Measurements from ENCODE around the gene CNFN.

DNA sequence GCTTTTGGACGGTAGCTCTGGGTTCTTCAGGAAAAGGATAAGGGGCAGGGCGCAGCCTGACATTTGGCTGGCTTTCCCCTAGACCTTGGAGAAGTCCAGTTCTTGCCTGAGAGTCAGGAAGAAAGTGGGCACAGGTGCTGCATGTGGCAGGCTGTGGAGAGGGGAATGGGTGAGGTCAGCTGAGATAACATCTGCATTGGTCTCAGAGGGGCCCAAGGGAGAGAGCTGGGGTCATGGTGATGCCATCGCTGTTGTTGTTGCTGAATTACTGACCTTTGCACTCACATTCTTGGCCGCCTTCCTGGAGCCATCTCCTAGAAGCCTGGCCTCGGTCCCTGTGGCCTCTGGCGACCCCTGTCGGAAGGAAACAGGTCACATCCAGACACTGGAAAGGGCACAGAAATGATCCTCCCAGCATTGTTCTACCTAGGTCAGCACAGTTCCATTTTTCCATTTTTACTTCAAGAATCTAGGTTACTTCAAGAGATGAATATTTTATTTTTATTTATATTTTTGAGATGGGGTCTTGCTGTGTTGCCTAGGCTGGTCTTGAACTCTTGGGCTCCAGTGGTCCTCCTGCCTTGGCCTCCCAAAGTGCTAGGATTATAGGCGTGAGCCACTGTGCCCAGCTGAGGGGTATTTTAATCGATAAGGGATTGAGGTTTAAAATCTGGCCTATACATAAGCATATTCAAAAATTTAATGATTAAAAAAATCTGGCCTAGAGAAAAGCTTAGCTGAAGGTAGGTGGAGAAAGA, 43.6 kb upstream of the CNFN start:
- TF ChIP-seq EZH2phosphoT487 (IDR thresholded peaks at IDR 0.05; ENCODE audit: low read depth): no peak
- TF ChIP-seq, protein P1, sequence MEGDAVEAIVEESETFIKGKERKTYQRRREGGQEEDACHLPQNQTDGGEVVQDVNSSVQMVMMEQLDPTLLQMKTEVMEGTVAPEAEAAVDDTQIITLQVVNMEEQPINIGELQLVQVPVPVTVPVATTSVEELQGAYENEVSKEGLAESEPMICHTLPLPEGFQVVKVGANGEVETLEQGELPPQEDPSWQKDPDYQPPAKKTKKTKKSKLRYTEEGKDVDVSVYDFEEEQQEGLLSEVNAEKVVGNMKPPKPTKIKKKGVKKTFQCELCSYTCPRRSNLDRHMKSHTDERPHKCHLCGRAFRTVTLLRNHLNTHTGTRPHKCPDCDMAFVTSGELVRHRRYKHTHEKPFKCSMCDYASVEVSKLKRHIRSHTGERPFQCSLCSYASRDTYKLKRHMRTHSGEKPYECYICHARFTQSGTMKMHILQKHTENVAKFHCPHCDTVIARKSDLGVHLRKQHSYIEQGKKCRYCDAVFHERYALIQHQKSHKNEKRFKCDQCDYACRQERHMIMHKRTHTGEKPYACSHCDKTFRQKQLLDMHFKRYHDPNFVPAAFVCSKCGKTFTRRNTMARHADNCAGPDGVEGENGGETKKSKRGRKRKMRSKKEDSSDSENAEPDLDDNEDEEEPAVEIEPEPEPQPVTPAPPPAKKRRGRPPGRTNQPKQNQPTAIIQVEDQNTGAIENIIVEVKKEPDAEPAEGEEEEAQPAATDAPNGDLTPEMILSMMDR (IDR thresholded peaks at IDR 0.05; ENCODE audit: low read depth, low read length): peak; percentile 91

Measured in OCI-LY3 (cell line).